Thyroid gland (tissue), 4 donors: ENCODE measurements around the gene MYMK.

Source experiments
- CTCF ChIP-seq, 6 experiments: fragments of 200-600 bp in 3 of 6; fragments of 450-650 bp in 3 of 6; sonication (generic) in 3 of 6; IDR thresholded peaks; one replicate each; pipeline ENCODE4 v1.5.1; 2016 to 2019; ENCODE audit warnings: antibody characterized with exemption in 6 of 6, mild to moderate bottlenecking in 2 of 6, inconsistent platforms in 1 of 6, moderate library complexity in 1 of 6
- POLR2A ChIP-seq, 2 donors: fragments of 450-650 bp; IDR thresholded peaks; one replicate each; pipeline ENCODE4 v1.6.1; 2017; ENCODE audit warnings: antibody characterized with exemption in 2 of 2, mild to moderate bottlenecking in 2 of 2, moderate library complexity in 1 of 2

GRCh38 chr9:133516961-133517350, 7.8 kb downstream of the MYMK start:
- no peak for TF ChIP-seq CTCF (IDR thresholded peaks at IDR 0.05)
- TF ChIP-seq POLR2A (IDR thresholded peaks at IDR 0.05): no peak
